Neural cell (in vitro differentiated cells): ENCODE results near the gene TMEM31. TPM values are rescaled to one million over a fixed set of nuclear protein-coding genes. Genes with fewer than 3 reads are reported as not detected.

Experiments used
- H2AFZ ChIP-seq: fragments of 200-600, 300-800 bp; sonication (generic), shearing (Covaris generic); 2 replicates; pipeline ENCODE4 v1.6.0; 2014; ENCODE audit warnings: low read depth, mild to moderate bottlenecking, antibody characterized with exemption, low read length, moderate library complexity
- H3F3A ChIP-seq: fragments of 200-600 bp; shearing (Covaris generic); 2 replicates; pipeline ENCODE4 v1.6.1; 2016; ENCODE audit warnings: mild to moderate bottlenecking, moderate library complexity, mixed read lengths, antibody characterized with exemption, low read length; ENCODE audit not compliant: insufficient read depth, poor library complexity, severe bottlenecking
- H3K27ac ChIP-seq: fragments of 200-600, 300-800 bp; sonication (generic), shearing (Covaris generic); 2 replicates; pipeline ENCODE4 v1.5.1; 2014; ENCODE audit warnings: mild to moderate bottlenecking, low read length, moderate library complexity
- H3K27me3 ChIP-seq: fragments of 300-800, 200-600 bp; sonication (generic), shearing (Covaris generic); 2 replicates; pipeline ENCODE4 v1.6.0; 2014; ENCODE audit warnings: mild to moderate bottlenecking, low read depth, low read length, moderate library complexity; ENCODE audit not compliant: insufficient read depth
- H3K36me3 ChIP-seq: fragments of 300-800, 200-600 bp; sonication (generic), shearing (Covaris generic); 2 replicates; pipeline ENCODE4 v1.5.1; 2014; ENCODE audit warnings: mild to moderate bottlenecking, antibody characterized with exemption, low read length, moderate library complexity; ENCODE audit not compliant: insufficient read depth
- H3K4me2 ChIP-seq: fragments of 300-800, 200-600 bp; sonication (generic), shearing (Covaris generic); 2 replicates; pipeline ENCODE4 v1.6.0; 2014; ENCODE audit warnings: mild to moderate bottlenecking, low read length
- H3K4me3 ChIP-seq: fragments of 300-800, 200-600 bp; sonication (generic), shearing (Covaris generic); 2 replicates; pipeline ENCODE4 v1.5.1; 2014; ENCODE audit warnings: mild to moderate bottlenecking, low read length, moderate library complexity
- H3K79me2 ChIP-seq: fragments of 200-600 bp; shearing (Covaris generic); replicated peaks from 2 replicates; pipeline ENCODE4 v1.6.0; 2014; ENCODE audit warnings: mild to moderate bottlenecking, low read length, moderate library complexity; ENCODE audit not compliant: insufficient read depth
- H3K9ac ChIP-seq: fragments of 300-800, 200-600 bp; sonication (generic), shearing (Covaris generic); 2 replicates; pipeline ENCODE4 v1.6.1; 2016; ENCODE audit warnings: mild to moderate bottlenecking, low read length, mixed read lengths
- H3K9me2 ChIP-seq: fragments of 200-600 bp; shearing (Covaris generic); 2 replicates; pipeline ENCODE4 v1.6.1; 2016; ENCODE audit warnings: mild to moderate bottlenecking, low read length, mixed read lengths; ENCODE audit not compliant: insufficient read depth
- H3K9me3 ChIP-seq: fragments of 200-600, 300-800 bp; sonication (generic), shearing (Covaris generic); 2 replicates; pipeline ENCODE4 v1.6.1; 2016; ENCODE audit warnings: mild to moderate bottlenecking, mixed run types, low read length, moderate library complexity, mixed read lengths
- H4K20me1 ChIP-seq: fragments of 200-600 bp; shearing (Covaris generic); 2 replicates; pipeline ENCODE4 v1.6.1; 2016; ENCODE audit warnings: mild to moderate bottlenecking, mixed run types; ENCODE audit not compliant: insufficient read depth
- EP300 ChIP-seq: fragments of 450-650 bp; conservative IDR thresholded peaks from 2 replicates; pipeline ENCODE4 v1.6.1; 2014; ENCODE audit warnings: antibody characterized with exemption, mild to moderate bottlenecking, moderate library complexity; ENCODE audit not compliant: poor library complexity, severe bottlenecking
- EZH2 ChIP-seq: fragments of 200-600, 300-800 bp; shearing (Covaris generic), sonication (generic); IDR thresholded peaks from 2 replicates; pipeline ENCODE4 v1.6.1; 2014; ENCODE audit warnings: antibody characterized with exemption, low read length, borderline replicate concordance, mild to moderate bottlenecking; ENCODE audit not compliant: insufficient read depth, poor library complexity, severe bottlenecking
- MXI1 ChIP-seq: fragments of 450-650 bp; conservative IDR thresholded peaks from 2 replicates; pipeline ENCODE4 v1.6.1; 2014; ENCODE audit warnings: antibody characterized with exemption, mild to moderate bottlenecking; ENCODE audit not compliant: poor library complexity, severe bottlenecking
- POLR2AphosphoS5 ChIP-seq: IDR thresholded peaks from 2 replicates; pipeline ENCODE4 v1.6.1; 2012
- RAD21 ChIP-seq: fragments of 450-650 bp; conservative IDR thresholded peaks from 2 replicates; pipeline ENCODE4 v1.6.1; 2014; ENCODE audit warnings: antibody characterized with exemption, mild to moderate bottlenecking, moderate library complexity
- REST ChIP-seq: IDR thresholded peaks from 2 replicates; pipeline ENCODE4 v1.6.1; 2012; ENCODE audit warnings: borderline replicate concordance
- SMC3 ChIP-seq: fragments of 450-650 bp; conservative IDR thresholded peaks from 2 replicates; pipeline ENCODE4 v1.6.1; 2014; ENCODE audit warnings: antibody characterized with exemption, mild to moderate bottlenecking, moderate library complexity; ENCODE audit not compliant: poor library complexity
- TAF1 ChIP-seq: IDR thresholded peaks from 2 replicates; pipeline ENCODE4 v1.6.1; 2012; ENCODE audit warnings: low read depth
- polyA plus RNA-seq: library from polyadenylated mRNA; depleted of rRNA; stranded (reverse); fragments of >200 nt; gene quantifications from 2 replicates; pipeline ENCODE4 v1.2.3, GENCODE V29; 2014
- TF ChIP-seq, protein P1 (sequence below): fragments of 450-650 bp; IDR thresholded peaks from 2 replicates; pipeline ENCODE4 v1.5.1; 2014; ENCODE audit warnings: antibody characterized with exemption, mild to moderate bottlenecking, moderate library complexity; ENCODE audit not compliant: poor library complexity, severe bottlenecking

The TMEM31 gene
- polyA plus RNA-seq, 1 donor from 2014 or later = 1.0 TPM

DNA sequence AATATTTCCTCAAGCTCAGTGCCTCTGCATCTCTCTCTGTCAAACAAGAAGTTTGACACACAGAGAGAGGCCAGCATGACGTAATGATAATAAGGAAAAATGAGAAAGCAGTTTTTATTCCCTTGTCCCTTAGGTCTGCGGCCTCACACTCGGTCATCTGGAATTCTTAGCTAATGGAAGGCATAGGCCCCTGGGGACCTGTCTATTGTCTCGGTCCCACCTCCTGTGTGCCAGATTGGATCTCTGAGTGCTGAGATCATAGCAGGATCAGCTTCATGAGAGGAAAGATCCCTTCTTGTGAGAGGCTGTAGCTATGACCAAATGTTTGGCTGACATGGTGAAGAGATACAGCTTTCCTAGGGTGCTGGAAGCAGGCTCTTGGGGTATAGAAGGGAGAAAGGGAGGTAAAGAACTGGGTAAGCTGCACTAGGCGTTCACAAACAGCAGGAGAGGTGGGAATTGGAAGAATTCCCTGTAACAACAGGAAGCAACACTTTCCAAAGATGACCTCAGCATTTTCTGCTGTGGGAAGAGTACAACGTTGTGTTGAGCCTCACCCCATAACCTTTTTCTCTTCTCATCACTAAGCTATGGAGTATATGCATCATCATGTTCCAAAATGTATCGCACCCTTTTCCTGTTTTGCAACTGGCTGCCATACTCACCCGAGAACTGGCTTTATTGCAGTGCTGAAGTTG is 20.2 kb downstream of the TMEM31 start:
- H3K9me3 ChIP-seq = no peaks in the 10 kb centered on the region
- H3K9me2 ChIP-seq = no peaks in the 10 kb centered on the region
- no peaks in the 10 kb centered on the region for H4K20me1 ChIP-seq
- no peaks in the 10 kb centered on the region for H3F3A ChIP-seq
- H3K4me3 ChIP-seq = no peak overlapping the region
- TF ChIP-seq, protein P1, sequence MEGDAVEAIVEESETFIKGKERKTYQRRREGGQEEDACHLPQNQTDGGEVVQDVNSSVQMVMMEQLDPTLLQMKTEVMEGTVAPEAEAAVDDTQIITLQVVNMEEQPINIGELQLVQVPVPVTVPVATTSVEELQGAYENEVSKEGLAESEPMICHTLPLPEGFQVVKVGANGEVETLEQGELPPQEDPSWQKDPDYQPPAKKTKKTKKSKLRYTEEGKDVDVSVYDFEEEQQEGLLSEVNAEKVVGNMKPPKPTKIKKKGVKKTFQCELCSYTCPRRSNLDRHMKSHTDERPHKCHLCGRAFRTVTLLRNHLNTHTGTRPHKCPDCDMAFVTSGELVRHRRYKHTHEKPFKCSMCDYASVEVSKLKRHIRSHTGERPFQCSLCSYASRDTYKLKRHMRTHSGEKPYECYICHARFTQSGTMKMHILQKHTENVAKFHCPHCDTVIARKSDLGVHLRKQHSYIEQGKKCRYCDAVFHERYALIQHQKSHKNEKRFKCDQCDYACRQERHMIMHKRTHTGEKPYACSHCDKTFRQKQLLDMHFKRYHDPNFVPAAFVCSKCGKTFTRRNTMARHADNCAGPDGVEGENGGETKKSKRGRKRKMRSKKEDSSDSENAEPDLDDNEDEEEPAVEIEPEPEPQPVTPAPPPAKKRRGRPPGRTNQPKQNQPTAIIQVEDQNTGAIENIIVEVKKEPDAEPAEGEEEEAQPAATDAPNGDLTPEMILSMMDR = no peak
- TF ChIP-seq MXI1 (no peak), EZH2 (no peak), TAF1 (no peak), RAD21 (no peak), REST (peak; percentile 20), EP300 (no peak), POLR2AphosphoS5 (peak; percentile 34), SMC3 (no peak)
- peak overlapping the region; percentile 29 for H3K9ac ChIP-seq
- no peaks in the 10 kb centered on the region for H3K27me3 ChIP-seq
- H3K27ac ChIP-seq = peak overlapping the region; percentile 57
- H2AFZ ChIP-seq = no peak overlapping the region
- no peaks in the 10 kb centered on the region for H3K79me2 ChIP-seq
- no peaks in the 10 kb centered on the region for H3K36me3 ChIP-seq
- H3K4me2 ChIP-seq = no peak overlapping the region

- Histone ChIP-seq H3F3A (no peaks in the 10 kb centered on the region), H3K79me2 (no peaks in the 10 kb centered on the region), H3K9me3 (no peaks in the 10 kb centered on the region), H2AFZ (no peak overlapping the region), H3K9me2 (no peaks in the 10 kb centered on the region), H3K4me3 (no peak overlapping the region), H3K9ac (no peak overlapping the region), H4K20me1 (no peaks in the 10 kb centered on the region), H3K36me3 (no peaks in the 10 kb centered on the region), H3K4me2 (no peak overlapping the region), H3K27me3 (no peaks in the 10 kb centered on the region), H3K27ac (no peak overlapping the region)
- TF ChIP-seq EZH2 = no peak
- TF ChIP-seq, protein P1 = no peak
- TF ChIP-seq RAD21 = no peak
- no peak for TF ChIP-seq POLR2AphosphoS5
- no peak for TF ChIP-seq SMC3
- TF ChIP-seq MXI1 = no peak
- no peak for TF ChIP-seq REST
- TF ChIP-seq TAF1 = no peak
- no peak for TF ChIP-seq EP300
Measured at GRCh38 chrX:103733017-103733416, 22.3 kb downstream of the TMEM31 start.
